22Rv1 (cell line): ENCODE results near the gene NPEPL1.

Experiments used
- CTCF ChIP-seq: fragments of 450-650 bp; IDR thresholded peaks from 2 replicates; pipeline ENCODE4 v1.5.1; 2017; ENCODE audit warnings: mild to moderate bottlenecking
- ZFX ChIP-seq: fragments of 450-650 bp; IDR thresholded peaks from 2 replicates; pipeline ENCODE4 v1.6.1; 2017; ENCODE audit warnings: antibody characterized with exemption, borderline replicate concordance

- no peak for TF ChIP-seq CTCF
- TF ChIP-seq ZFX, result no peak
Measured at GRCh38 chr20:58665606-58666005, 27.0 kb upstream of the NPEPL1 start.
